ENCODE results near the gene RAG1. TPM values are rescaled to one million over a fixed set of nuclear protein-coding genes. Genes with fewer than 3 reads are reported as not detected.
"Not testable (repeated sequence)": the region's sequence is repeated elsewhere in the genome, so short reads cannot be mapped to it uniquely, and the experiment has no call there.

RAG1 gene
- total RNA-seq, 3 donors from 2014 or later, result 0.32 to 1.5 (median 1.3) TPM

DNA sequence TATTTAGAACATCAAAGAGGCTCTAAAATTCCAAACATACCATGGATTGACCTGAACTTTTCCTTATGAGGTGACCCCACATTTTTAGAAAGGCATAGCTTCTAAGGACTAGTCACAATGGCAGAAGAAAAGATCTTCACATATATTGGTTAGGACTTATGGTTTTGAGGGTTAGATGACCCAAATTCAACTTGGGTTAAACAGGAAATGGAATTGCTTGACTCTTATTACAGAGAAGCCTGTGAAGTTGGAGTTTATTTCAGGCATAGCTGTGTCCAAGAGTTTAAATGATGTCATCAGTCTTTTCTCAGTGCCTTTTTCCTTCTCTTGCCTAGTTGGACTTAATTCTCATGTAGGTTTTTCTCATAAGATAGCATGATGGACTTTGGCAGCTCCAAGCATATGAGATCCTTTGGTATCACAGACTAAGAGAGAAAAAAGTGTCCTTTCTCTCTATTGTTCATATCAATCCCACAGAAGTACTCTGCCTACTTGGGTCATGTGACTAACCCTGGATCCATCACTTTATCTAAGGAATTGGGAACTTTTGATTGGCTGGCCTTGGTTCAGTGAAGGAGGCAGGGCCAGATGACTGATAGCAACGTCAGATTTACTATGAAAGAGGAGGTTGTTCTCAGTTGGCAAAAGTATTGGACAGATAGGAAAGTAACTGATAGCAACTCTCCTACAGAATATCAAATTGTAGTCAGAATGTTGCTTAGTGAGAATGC is 17.3 kb upstream of the RAG1 start:
- Histone ChIP-seq H3K4me3 (no peak overlapping the region), H3K27me3 (no peaks in the 10 kb centered on the region), H3K27ac (no peak overlapping the region), H3K4me1 (no peaks in the 10 kb centered on the region), H3K36me3 (no peaks in the 10 kb centered on the region), H3K9me3 (no peaks in the 10 kb centered on the region)
- intact Hi-C loops (cut with DNase I; ENCODE audit: low total_unique reads), result no loop called here
- TF ChIP-seq, protein P1, sequence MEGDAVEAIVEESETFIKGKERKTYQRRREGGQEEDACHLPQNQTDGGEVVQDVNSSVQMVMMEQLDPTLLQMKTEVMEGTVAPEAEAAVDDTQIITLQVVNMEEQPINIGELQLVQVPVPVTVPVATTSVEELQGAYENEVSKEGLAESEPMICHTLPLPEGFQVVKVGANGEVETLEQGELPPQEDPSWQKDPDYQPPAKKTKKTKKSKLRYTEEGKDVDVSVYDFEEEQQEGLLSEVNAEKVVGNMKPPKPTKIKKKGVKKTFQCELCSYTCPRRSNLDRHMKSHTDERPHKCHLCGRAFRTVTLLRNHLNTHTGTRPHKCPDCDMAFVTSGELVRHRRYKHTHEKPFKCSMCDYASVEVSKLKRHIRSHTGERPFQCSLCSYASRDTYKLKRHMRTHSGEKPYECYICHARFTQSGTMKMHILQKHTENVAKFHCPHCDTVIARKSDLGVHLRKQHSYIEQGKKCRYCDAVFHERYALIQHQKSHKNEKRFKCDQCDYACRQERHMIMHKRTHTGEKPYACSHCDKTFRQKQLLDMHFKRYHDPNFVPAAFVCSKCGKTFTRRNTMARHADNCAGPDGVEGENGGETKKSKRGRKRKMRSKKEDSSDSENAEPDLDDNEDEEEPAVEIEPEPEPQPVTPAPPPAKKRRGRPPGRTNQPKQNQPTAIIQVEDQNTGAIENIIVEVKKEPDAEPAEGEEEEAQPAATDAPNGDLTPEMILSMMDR (IDR thresholded peaks at IDR 0.05), result no peak
- TF ChIP-seq POLR2A (IDR thresholded peaks at IDR 0.05) (no peak), POLR2AphosphoS5 (IDR thresholded peaks at IDR 0.05) (no peak)
- DNase-seq (ENCODE audit: low spot score in 2 of 2), result no peak

DNA sequence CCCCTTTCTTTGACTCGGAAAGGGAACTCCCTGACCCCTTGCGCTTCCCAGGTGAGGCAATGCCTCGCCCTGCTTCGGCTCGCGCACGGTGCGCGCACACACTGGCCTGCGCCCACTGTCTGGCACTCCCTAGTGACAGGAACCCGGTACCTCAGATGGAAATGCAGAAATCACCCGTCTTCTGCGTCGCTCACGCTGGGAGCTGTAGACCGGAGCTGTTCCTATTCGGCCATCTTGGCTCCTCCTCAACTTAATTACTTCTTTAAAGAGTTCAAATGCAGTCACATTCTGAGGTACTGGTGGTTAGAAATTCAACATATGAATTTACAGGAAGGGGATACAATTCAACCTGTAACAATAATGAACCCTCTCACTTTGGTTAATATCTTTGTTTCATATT is 10.4 kb upstream of the RAG1 start:
- H3K4me3 ChIP-seq; H3K36me3 ChIP-seq; DNase-seq (ENCODE audit: low spot score in 2 of 2); H3K4me1 ChIP-seq; H3K9me3 ChIP-seq; intact Hi-C loops (cut with DNase I; ENCODE audit: low total_unique reads); H3K27ac ChIP-seq; H3K27me3 ChIP-seq: not testable (repeated sequence)

DNA sequence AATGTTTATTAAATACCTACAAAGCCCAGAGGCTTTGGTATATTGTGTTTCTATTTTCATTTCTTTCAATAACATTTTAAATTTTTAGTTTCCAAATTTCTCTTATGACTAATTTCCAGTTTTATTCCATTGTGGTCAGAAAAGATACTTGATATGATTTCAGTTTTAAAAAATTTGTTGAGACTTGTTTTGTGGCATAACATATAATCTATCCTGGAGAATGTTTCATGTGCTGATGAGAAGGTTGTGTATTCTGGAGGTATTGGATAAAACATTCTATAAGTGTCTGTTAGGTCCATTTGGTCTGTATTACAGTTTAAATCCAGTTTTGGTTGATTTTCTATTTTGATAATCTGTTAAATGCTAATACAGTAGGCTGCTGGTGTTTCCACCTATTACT is 9.8 kb upstream of the RAG1 start:
- Histone ChIP-seq H3K27me3 (no peaks in the 10 kb centered on the region), H3K4me3 (no peak overlapping the region), H3K27ac (no peak overlapping the region), H3K9me3 (no peaks in the 10 kb centered on the region), H3K4me1 (no peaks in the 10 kb centered on the region), H3K36me3 (no peaks in the 10 kb centered on the region)
- intact Hi-C loops (cut with DNase I; ENCODE audit: low total_unique reads), result no loop called here
- DNase-seq (ENCODE audit: low spot score in 2 of 2), result no peak
- TF ChIP-seq POLR2A (IDR thresholded peaks at IDR 0.05) (no peak), POLR2AphosphoS5 (IDR thresholded peaks at IDR 0.05) (no peak)
- TF ChIP-seq, protein P1 (IDR thresholded peaks at IDR 0.05), result no peak

DNA sequence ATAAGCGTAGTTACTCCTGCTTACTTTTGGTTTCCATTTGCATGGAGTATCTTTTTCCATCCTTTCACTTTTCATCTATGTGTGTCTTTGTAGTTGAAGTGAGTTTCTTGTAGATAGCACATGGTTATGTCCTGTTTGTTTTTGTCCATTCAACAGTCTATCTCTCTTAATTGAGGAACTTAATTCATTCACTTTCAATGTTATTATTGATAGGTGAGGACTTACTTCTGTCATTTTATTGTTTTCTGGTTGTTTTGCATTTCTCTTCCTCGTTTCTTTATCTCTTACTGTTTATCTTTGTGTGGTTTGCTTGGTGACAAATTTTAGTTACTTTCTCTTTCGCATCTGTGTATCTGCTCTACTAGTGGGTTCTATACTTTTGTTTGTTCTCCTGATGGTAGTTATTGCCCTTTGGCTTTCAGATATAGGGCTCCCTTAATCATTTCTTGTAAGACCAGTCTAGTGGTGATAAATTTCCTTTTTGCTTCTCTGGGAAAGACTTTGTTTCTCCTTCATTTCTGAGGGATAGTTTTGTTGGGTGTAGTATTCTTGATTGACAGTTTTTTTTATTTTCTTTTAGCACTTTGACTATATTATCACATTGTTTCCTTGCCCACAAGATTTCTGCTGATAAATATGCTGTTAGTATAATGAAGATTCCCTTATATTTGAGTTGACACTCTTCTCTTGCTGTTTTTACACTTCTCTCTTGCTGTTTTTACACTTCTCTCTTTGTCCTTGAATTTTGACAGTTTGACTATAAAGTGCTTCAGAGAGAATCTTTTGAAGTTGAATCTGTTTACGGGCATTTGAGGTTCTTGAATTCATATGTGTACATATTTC is 9.0 kb upstream of the RAG1 start:
- Histone ChIP-seq H3K9me3 (no peaks in the 10 kb centered on the region), H3K27ac (no peak overlapping the region), H3K4me1 (no peaks in the 10 kb centered on the region), H3K36me3 (no peaks in the 10 kb centered on the region), H3K27me3 (no peaks in the 10 kb centered on the region), H3K4me3 (no peak overlapping the region)
- intact Hi-C loops (cut with DNase I; ENCODE audit: low total_unique reads), result no loop called here
- TF ChIP-seq POLR2AphosphoS5 (IDR thresholded peaks at IDR 0.05) (no peak), POLR2A (IDR thresholded peaks at IDR 0.05) (no peak)
- TF ChIP-seq, protein P1 (IDR thresholded peaks at IDR 0.05), result no peak
- DNase-seq (ENCODE audit: low spot score in 2 of 2), result no peak

DNA sequence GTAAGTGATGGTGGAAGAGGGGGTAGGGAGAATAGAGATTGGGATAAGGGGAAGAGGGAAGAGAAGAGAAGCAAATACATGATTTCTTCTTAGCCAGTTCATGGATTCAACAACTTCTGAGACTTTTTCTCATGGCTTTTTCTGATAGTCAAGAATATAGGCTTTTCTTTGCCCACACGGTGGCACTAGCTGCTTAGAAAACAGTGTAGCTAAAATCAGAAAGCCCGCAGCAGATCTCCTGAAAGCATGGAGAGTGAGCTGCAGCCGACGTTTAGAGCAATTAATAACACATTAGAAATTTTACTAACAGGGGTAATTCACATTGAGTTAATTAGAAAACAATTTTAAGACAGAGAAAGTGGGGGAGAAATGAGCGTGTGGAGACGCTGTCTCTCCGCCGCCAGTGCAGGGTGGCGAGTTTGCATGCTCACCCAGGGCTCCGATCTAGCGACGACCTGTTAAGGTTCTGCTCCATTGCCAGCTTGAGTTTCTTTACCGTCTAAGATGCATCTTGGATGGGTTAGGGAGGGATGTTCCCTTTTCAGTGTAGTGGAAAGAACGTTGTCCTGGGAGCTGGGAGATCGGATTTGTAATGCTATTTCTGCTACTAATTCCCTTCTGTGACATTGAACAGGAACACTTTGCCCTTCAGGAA is 3.3 kb upstream of the RAG1 start:
- peak overlapping the region; percentile 8 to 57 (median 34) for H3K4me3 ChIP-seq
- no peaks in the 10 kb centered on the region for H3K4me1 ChIP-seq
- intact Hi-C loops (cut with DNase I; ENCODE audit: low total_unique reads), result no loop called here
- no peaks in the 10 kb centered on the region for H3K36me3 ChIP-seq
- H3K27ac ChIP-seq, result no peak overlapping the region
- no peaks in the 10 kb centered on the region for H3K9me3 ChIP-seq
- DNase-seq (ENCODE audit: low spot score in 2 of 2), result no peak
- no peak for TF ChIP-seq POLR2A (IDR thresholded peaks at IDR 0.05)
- TF ChIP-seq, protein P1 (IDR thresholded peaks at IDR 0.05), result peak in 2 of 3 donors; percentile 40 to 62
- H3K27me3 ChIP-seq, result no peaks in the 10 kb centered on the region
